ENCODE measurements around the gene TSPAN18.

- TF ChIP-seq, protein P1, sequence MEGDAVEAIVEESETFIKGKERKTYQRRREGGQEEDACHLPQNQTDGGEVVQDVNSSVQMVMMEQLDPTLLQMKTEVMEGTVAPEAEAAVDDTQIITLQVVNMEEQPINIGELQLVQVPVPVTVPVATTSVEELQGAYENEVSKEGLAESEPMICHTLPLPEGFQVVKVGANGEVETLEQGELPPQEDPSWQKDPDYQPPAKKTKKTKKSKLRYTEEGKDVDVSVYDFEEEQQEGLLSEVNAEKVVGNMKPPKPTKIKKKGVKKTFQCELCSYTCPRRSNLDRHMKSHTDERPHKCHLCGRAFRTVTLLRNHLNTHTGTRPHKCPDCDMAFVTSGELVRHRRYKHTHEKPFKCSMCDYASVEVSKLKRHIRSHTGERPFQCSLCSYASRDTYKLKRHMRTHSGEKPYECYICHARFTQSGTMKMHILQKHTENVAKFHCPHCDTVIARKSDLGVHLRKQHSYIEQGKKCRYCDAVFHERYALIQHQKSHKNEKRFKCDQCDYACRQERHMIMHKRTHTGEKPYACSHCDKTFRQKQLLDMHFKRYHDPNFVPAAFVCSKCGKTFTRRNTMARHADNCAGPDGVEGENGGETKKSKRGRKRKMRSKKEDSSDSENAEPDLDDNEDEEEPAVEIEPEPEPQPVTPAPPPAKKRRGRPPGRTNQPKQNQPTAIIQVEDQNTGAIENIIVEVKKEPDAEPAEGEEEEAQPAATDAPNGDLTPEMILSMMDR (IDR thresholded peaks at IDR 0.05), result no peak
- TF ChIP-seq POLR2AphosphoS5 (IDR thresholded peaks at IDR 0.05; ENCODE audit: insufficient read depth in 1 of 2, low read depth in 1 of 2) (no peak), POLR2A (IDR thresholded peaks at IDR 0.05) (no peak)
Observed at GRCh38 chr11:44808053-44808753, 81.4 kb downstream of the TSPAN18 start.

All from vagina (tissue), 2 donors.